Endothelial cell of umbilical vein (primary cell): ENCODE data around the gene HP. TPM values are rescaled to one million over a fixed set of nuclear protein-coding genes. Genes with fewer than 3 reads are reported as not detected.

Source experiments
- BruUV-seq: library from RNA; stranded (reverse); fragments of 400-500 nt; replicated peaks from 2 replicates; lab custom pipeline; 2021; lab: Mats Ljungman, UMichigan
- CTCF ChIA-PET: fragments of 300-600, 350-600 bp; sonication (Branson Sonifier 250); formaldehyde crosslinking; loops from one replicate; lab custom pipeline; 2021; ENCODE audit warnings: antibody characterized with exemption, inconsistent platforms; lab: Charles Lee
- POLR2A ChIA-PET: fragments of 300-600, 350-600 bp; sonication (Branson Sonifier 250); formaldehyde crosslinking; loops from one replicate; lab custom pipeline; 2021; ENCODE audit warnings: antibody characterized with exemption, inconsistent platforms; lab: Charles Lee
- DNase-seq: peaks from one replicate; pipeline ENCODE4 v3.0.0-alpha.2; 2011; ENCODE audit warnings: low read depth, low spot score
- FAIRE-seq: peaks from 2 replicates; lab custom pipeline; 2011; peaks lifted over from hg19 to GRCh38; lab: Jason Lieb, UNC
- H2AFZ ChIP-seq: 2 replicates; pipeline ENCODE4 v1.6.0; 2012; ENCODE audit warnings: low read depth, low read length, control low read depth, inconsistent platforms
- H3K27ac ChIP-seq: 2 replicates; pipeline ENCODE4 v1.5.1; 2011; ENCODE audit warnings: low read depth, mild to moderate bottlenecking, control low read depth, low read length, moderate library complexity; ENCODE audit not compliant: insufficient read depth
- H3K27me3 ChIP-seq, 2 experiments: 2 replicates each; pipeline versions ENCODE4 v1.6.0 to v1.6.1; 2011; ENCODE audit warnings: low read length in 2 of 2, mixed read lengths in 1 of 2; ENCODE audit not compliant: control insufficient read depth in 2 of 2, insufficient read depth in 2 of 2
- H3K36me3 ChIP-seq, 2 experiments: 2 replicates in 1 of 2; 3 replicates in 1 of 2; pipeline ENCODE4 v1.5.1; 2011; ENCODE audit warnings: low read length in 2 of 2, mild to moderate bottlenecking in 1 of 2, moderate library complexity in 1 of 2; ENCODE audit not compliant: control insufficient read depth in 2 of 2, insufficient read depth in 2 of 2; ENCODE audit errors: extremely low read depth in 1 of 2
- H3K4me1 ChIP-seq: 3 replicates; pipeline ENCODE4 v1.5.1; 2011; ENCODE audit warnings: mild to moderate bottlenecking, low read length; ENCODE audit not compliant: control insufficient read depth, insufficient read depth; ENCODE audit errors: extremely low read depth
- H3K4me2 ChIP-seq: 2 replicates; pipeline ENCODE4 v1.6.1; 2011; ENCODE audit warnings: low read length, control low read depth, mixed read lengths; ENCODE audit not compliant: insufficient read depth
- H3K4me3 ChIP-seq, 3 experiments: fragments of 200-600 bp in 1 of 3; sonication (generic), shearing (Covaris generic) in 1 of 3; replicated peaks in 1 of 3; 2 replicates each; pipeline ENCODE4 v1.5.1; 2011 to 2016; ENCODE audit warnings: control low read depth in 3 of 3, low read length in 3 of 3, mild to moderate bottlenecking in 2 of 3, inconsistent platforms in 1 of 3, low read depth in 1 of 3, moderate library complexity in 1 of 3; ENCODE audit not compliant: insufficient read depth in 1 of 3
- H3K79me2 ChIP-seq: 2 replicates; pipeline ENCODE4 v1.6.0; 2012; ENCODE audit warnings: low read length, inconsistent platforms; ENCODE audit not compliant: control insufficient read depth, insufficient read depth
- H3K9ac ChIP-seq: replicated peaks from 2 replicates; pipeline ENCODE3; 2011; ENCODE audit warnings: low read length, control low read depth; ENCODE audit not compliant: insufficient read depth; ENCODE audit errors: extremely low read depth
- H3K9me1 ChIP-seq: replicated peaks from 3 replicates; pipeline ENCODE4 v1.6.0; 2011; ENCODE audit warnings: mild to moderate bottlenecking, low read length; ENCODE audit not compliant: control insufficient read depth, insufficient read depth; ENCODE audit errors: extremely low read depth
- H3K9me3 ChIP-seq: replicated peaks from 2 replicates; pipeline ENCODE4 v1.5.1; 2012; ENCODE audit warnings: low read length, inconsistent platforms; ENCODE audit not compliant: control insufficient read depth, insufficient read depth
- H4K20me1 ChIP-seq: replicated peaks from 2 replicates; pipeline ENCODE3; 2011; ENCODE audit warnings: mild to moderate bottlenecking, low read length; ENCODE audit not compliant: control insufficient read depth, insufficient read depth; ENCODE audit errors: extremely low read depth
- EZH2 ChIP-seq: IDR thresholded peaks from 2 replicates; pipeline ENCODE4 v1.6.1; 2012; ENCODE audit warnings: borderline replicate concordance, low read depth, mild to moderate bottlenecking, moderate library complexity, low read length, inconsistent platforms; ENCODE audit not compliant: severe bottlenecking
- FOS ChIP-seq: IDR thresholded peaks from 2 replicates; pipeline ENCODE4 v1.6.1; 2011; ENCODE audit warnings: mild to moderate bottlenecking, low read length, moderate library complexity, borderline replicate concordance; ENCODE audit not compliant: insufficient read depth
- GATA2 ChIP-seq: IDR thresholded peaks from 2 replicates; pipeline ENCODE4 v1.7.0; 2011; ENCODE audit warnings: low read depth, mild to moderate bottlenecking, moderate library complexity, mixed read lengths, low read length; ENCODE audit not compliant: insufficient read length, insufficient read depth
- JUN ChIP-seq: IDR thresholded peaks from 2 replicates; pipeline ENCODE4 v1.6.1; 2011; ENCODE audit warnings: borderline replicate concordance, low read depth; ENCODE audit not compliant: insufficient read length, insufficient read depth
- MYC ChIP-seq: IDR thresholded peaks from one replicate; pipeline ENCODE4 v1.6.1; 2011; ENCODE audit warnings: mild to moderate bottlenecking, low read depth, low read length
- POLR2A ChIP-seq: IDR thresholded peaks from 2 replicates; pipeline ENCODE4 v1.6.1; 2012; ENCODE audit warnings: low read depth, mild to moderate bottlenecking, control low read depth, low read length
- POLR2AphosphoS5 ChIP-seq: IDR thresholded peaks from 2 replicates; pipeline ENCODE4 v1.6.1; 2012; ENCODE audit warnings: low read depth, mild to moderate bottlenecking, control low read depth, low read length, moderate library complexity; ENCODE audit not compliant: insufficient read depth
- dilution Hi-C: fragments of 300-500 bp; cut with MboI; formaldehyde crosslinking; loops from one replicate; pipeline ENCODE4 v1.15.0; 2019; ENCODE audit warnings: low sequenced_read_pairs; ENCODE audit not compliant: extremely low pct_ligation_motif_present
- intact Hi-C: fragments of 100-400 bp; cut with micrococcal nuclease; formaldehyde crosslinking; loops from one replicate; pipeline ENCODE4 v1.10.0; 2022
- polyA plus RNA-seq, 4 experiments: library from polyadenylated mRNA; depleted of rRNA in 3 of 4; stranded (reverse) in 3 of 4; unstranded in 1 of 4; fragments of >200 nt; gene quantifications; 2 replicates each; pipeline versions ENCODE4 v1.2.1 to v1.2.3, GENCODE V29; 2011 to 2012; ENCODE audit warnings: missing spikeins in 1 of 4
- total RNA-seq: library from RNA; stranded (reverse); gene quantifications from 2 replicates; pipeline ENCODE4 v1.2.3, GENCODE V29; 2021
- TF ChIP-seq, protein P1 (sequence below), 2 donors: IDR thresholded peaks; 1 replicate in 1 of 2; 2 replicates in 1 of 2; pipeline ENCODE4 v1.5.1; 2011; ENCODE audit warnings: low read length in 2 of 2, mild to moderate bottlenecking in 2 of 2, moderate library complexity in 2 of 2, control low read depth in 1 of 2, inconsistent platforms in 1 of 2, low read depth in 1 of 2; ENCODE audit not compliant: insufficient read depth in 1 of 2; ENCODE audit errors: extremely low read depth in 1 of 2
- TF ChIP-seq, protein P2 (sequence below): IDR thresholded peaks from 2 replicates; pipeline ENCODE4 v1.6.1; 2011; ENCODE audit not compliant: insufficient read depth, insufficient read length

HP gene
- total and polyA plus RNA-seq, 2 donors (not counting 3 experiments of a cell fraction or from before 2014, with no cell fraction given): not detected

- no peaks in the 10 kb centered on the region for H4K20me1 ChIP-seq
- no peak overlapping the region for H3K4me2 ChIP-seq
- no peak for FAIRE-seq
- DNase-seq: no peak
- TF ChIP-seq POLR2AphosphoS5 (no peak), GATA2 (no peak), JUN (no peak), EZH2 (no peak), MYC (no peak), POLR2A (no peak), FOS (no peak)
- TF ChIP-seq, protein P1, sequence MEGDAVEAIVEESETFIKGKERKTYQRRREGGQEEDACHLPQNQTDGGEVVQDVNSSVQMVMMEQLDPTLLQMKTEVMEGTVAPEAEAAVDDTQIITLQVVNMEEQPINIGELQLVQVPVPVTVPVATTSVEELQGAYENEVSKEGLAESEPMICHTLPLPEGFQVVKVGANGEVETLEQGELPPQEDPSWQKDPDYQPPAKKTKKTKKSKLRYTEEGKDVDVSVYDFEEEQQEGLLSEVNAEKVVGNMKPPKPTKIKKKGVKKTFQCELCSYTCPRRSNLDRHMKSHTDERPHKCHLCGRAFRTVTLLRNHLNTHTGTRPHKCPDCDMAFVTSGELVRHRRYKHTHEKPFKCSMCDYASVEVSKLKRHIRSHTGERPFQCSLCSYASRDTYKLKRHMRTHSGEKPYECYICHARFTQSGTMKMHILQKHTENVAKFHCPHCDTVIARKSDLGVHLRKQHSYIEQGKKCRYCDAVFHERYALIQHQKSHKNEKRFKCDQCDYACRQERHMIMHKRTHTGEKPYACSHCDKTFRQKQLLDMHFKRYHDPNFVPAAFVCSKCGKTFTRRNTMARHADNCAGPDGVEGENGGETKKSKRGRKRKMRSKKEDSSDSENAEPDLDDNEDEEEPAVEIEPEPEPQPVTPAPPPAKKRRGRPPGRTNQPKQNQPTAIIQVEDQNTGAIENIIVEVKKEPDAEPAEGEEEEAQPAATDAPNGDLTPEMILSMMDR (IDR thresholded peaks at IDR 0.05; ENCODE audit: extremely low read depth in 1 of 2, insufficient read depth in 1 of 2, low read depth in 1 of 2, low read length in 2 of 2): no peak
- TF ChIP-seq, protein P2, sequence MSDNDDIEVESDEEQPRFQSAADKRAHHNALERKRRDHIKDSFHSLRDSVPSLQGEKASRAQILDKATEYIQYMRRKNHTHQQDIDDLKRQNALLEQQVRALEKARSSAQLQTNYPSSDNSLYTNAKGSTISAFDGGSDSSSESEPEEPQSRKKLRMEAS: no peak
- H3K4me3 ChIP-seq: no peak overlapping the region
- H3K9me3 ChIP-seq: no peaks in the 10 kb centered on the region
- H3K27ac ChIP-seq: no peak overlapping the region
- H2AFZ ChIP-seq: no peak overlapping the region
- no peaks in the 10 kb centered on the region for H3K79me2 ChIP-seq
- H3K27me3 ChIP-seq: no peaks in the 10 kb centered on the region
- H3K4me1 ChIP-seq: no peaks in the 10 kb centered on the region
- ChIA-PET POLR2A (no interaction called here), CTCF (no interaction called here)
- no peaks in the 10 kb centered on the region for H3K36me3 ChIP-seq
- intact Hi-C loops (no loop called here), dilution Hi-C loops (no loop called here)
- no peaks in the 10 kb centered on the region for H3K9me1 ChIP-seq
- BruUV-seq: no TSS peak
- no peak overlapping the region for H3K9ac ChIP-seq
These were observed 2.5 kb upstream of the HP start for GRCh38 chr16:72051818-72052217.
